BJ (cell line): Measurements from ENCODE around the gene IFNLR1. TPM values are rescaled to one million over a fixed set of nuclear protein-coding genes. Genes with fewer than 3 reads are reported as not detected.

Experiments
- CTCF ChIA-PET: fragments of 350-600 bp; formaldehyde crosslinking; extraction: SDS; loops from one replicate; lab custom pipeline; 2021; ENCODE audit warnings: antibody characterized with exemption, inconsistent platforms; lab: Yijun Ruan, JAX
- POLR2A ChIA-PET: fragments of 300-600 bp; sonication (Branson Sonifier 250); formaldehyde crosslinking; extraction: SDS; loops from one replicate; lab custom pipeline; 2021; ENCODE audit warnings: antibody characterized with exemption; lab: Charles Lee
- DNase-seq: peaks from one replicate; pipeline ENCODE4 v3.0.0-alpha.2; 2011; ENCODE audit warnings: low read depth
- H3K27me3 ChIP-seq: 2 replicates; pipeline ENCODE4 v1.6.0; 2011; ENCODE audit warnings: low read length; ENCODE audit not compliant: control insufficient read depth, insufficient read depth
- H3K36me3 ChIP-seq: 2 replicates; pipeline ENCODE4 v1.5.1; 2011; ENCODE audit warnings: low read length; ENCODE audit not compliant: control insufficient read depth, insufficient read depth
- H3K4me3 ChIP-seq: 2 replicates; pipeline ENCODE4 v1.5.1; 2011; ENCODE audit warnings: low read depth, mild to moderate bottlenecking, control low read depth, low read length
- polyA plus RNA-seq: library from polyadenylated mRNA; depleted of rRNA; stranded (reverse); fragments of >200 nt; gene quantifications from 2 replicates; pipeline ENCODE4 v1.2.3, GENCODE V29; 2011
- TF ChIP-seq, protein P1 (sequence below): IDR thresholded peaks from 2 replicates; pipeline ENCODE4 v1.5.1; 2011; ENCODE audit warnings: low read depth, mild to moderate bottlenecking, control low read depth, inconsistent platforms, low read length, moderate library complexity; ENCODE audit not compliant: insufficient read depth

The IFNLR1 gene
- polyA plus RNA-seq, 1 experiment = not detected

- Histone ChIP-seq H3K4me3 (no peak overlapping the region), H3K27me3 (peaks cover 8% of the 10 kb centered on the region), H3K36me3 (no peaks in the 10 kb centered on the region)
- DNase-seq = no peak
- TF ChIP-seq, protein P1, sequence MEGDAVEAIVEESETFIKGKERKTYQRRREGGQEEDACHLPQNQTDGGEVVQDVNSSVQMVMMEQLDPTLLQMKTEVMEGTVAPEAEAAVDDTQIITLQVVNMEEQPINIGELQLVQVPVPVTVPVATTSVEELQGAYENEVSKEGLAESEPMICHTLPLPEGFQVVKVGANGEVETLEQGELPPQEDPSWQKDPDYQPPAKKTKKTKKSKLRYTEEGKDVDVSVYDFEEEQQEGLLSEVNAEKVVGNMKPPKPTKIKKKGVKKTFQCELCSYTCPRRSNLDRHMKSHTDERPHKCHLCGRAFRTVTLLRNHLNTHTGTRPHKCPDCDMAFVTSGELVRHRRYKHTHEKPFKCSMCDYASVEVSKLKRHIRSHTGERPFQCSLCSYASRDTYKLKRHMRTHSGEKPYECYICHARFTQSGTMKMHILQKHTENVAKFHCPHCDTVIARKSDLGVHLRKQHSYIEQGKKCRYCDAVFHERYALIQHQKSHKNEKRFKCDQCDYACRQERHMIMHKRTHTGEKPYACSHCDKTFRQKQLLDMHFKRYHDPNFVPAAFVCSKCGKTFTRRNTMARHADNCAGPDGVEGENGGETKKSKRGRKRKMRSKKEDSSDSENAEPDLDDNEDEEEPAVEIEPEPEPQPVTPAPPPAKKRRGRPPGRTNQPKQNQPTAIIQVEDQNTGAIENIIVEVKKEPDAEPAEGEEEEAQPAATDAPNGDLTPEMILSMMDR = no peak
- POLR2A ChIA-PET = no interaction called here
- CTCF ChIA-PET = interaction anchor here (1.0 to 2.0 kb wide), 2 partner anchors 9 to 12 kb away, joined by 3 to 8 read pairs; no protein-coding TSS in a partner anchor
These were observed 48.4 kb downstream of the IFNLR1 start for GRCh38 chr1:24138476-24139221.

DNA sequence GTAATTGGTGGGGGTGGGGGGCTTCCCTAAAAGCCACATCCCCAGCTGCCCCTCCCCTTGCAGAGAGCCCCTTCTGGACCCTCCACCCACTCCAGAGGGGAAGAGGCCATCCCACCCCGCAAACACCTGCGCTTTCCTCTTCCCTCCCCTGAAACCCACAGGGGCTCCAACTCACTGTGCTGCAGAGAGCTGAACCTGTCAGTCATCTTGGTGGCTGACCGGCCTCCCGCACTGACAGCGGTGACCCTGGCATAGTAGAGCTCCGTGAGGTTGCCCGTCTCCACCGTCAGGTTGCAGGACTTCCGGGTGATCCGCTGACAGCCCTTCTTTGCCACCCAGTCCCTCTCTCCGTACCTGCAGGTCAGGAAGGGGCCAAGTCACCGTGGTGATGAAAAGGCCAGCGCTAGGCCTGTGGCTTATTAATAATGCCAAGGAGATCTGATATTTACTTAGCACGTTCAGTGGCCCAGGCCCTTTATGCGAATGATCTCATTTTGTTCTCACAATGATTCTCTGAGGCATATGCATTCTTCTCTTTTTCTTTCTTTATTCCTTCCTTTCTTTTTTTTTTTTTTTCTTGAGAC lies 50.0 kb downstream of the IFNLR1 start:
- no peak for DNase-seq
- POLR2A ChIA-PET = no interaction called here
- H3K4me3 ChIP-seq = no peak overlapping the region
- TF ChIP-seq, protein P1 = no peak
- H3K27me3 ChIP-seq = peaks cover 8% of the 10 kb centered on the region
- H3K36me3 ChIP-seq = no peaks in the 10 kb centered on the region
- CTCF ChIA-PET = interaction anchor here (0.9 to 5.4 kb wide), 2 partner anchors 14 to 19 kb away, joined by 4 to 41 read pairs; no protein-coding TSS in a partner anchor

- peaks cover 4% of the 10 kb centered on the region for H3K27me3 ChIP-seq
- CTCF ChIA-PET = interaction anchor here (5.4 kb wide), 1 partner anchor 17 kb away, joined by 41 read pairs; no protein-coding TSS in a partner anchor
- no peak for DNase-seq
- TF ChIP-seq, protein P1 = no peak
- H3K36me3 ChIP-seq = no peaks in the 10 kb centered on the region
- POLR2A ChIA-PET = no interaction called here
- H3K4me3 ChIP-seq = no peak overlapping the region
These were observed 52.7 kb downstream of the IFNLR1 start for GRCh38 chr1:24134376-24134775.

DNA sequence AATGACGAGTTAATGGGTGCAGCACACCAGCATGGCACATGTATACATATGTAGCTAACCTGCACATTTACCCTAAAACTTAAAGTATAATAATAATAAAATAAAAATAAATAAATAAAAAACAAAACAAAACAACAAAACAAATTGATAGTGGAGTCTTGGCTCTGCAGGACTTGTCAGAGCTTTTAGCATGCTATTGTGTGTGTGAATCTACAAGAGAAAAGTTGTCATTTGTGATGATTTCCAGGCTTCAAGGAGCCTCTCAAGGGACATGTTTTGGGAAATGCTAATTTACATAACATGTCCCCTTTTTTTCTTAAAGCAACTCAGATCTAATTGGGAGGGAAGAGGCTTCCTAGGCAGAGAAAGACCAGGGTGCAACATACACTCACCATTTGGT lies 53.3 kb downstream of the IFNLR1 start:
- Histone ChIP-seq H3K36me3 (no peaks in the 10 kb centered on the region), H3K4me3 (no peak overlapping the region), H3K27me3 (peaks cover 4% of the 10 kb centered on the region)
- ChIA-PET POLR2A (no interaction called here), CTCF (interaction anchor here (5.4 kb wide), 1 partner anchor 17 kb away, joined by 41 read pairs; no protein-coding TSS in a partner anchor)
- TF ChIP-seq, protein P1 = no peak
- DNase-seq = no peak

- H3K27me3 ChIP-seq = peaks cover 2% of the 10 kb centered on the region; the same call in 1 of the 2 replicates
- CTCF ChIA-PET = interaction anchor here (1.5 kb wide), 1 partner anchor 12 kb away, joined by 4 read pairs; no protein-coding TSS in a partner anchor
- POLR2A ChIA-PET = no interaction called here
- no peak overlapping the region for H3K4me3 ChIP-seq
- TF ChIP-seq, protein P1 = no peak
- H3K36me3 ChIP-seq = no peaks in the 10 kb centered on the region
- no peak for DNase-seq
These were observed 56.7 kb downstream of the IFNLR1 start for GRCh38 chr1:24130385-24130784.
